GM18870 (cell line): ENCODE results near the gene FIP1L1.

Experiments
- ATAC-seq: cut with Tn5 transposase; IDR thresholded peaks from one replicate; pipeline ENCODE4 v1.9.1; 2021; ENCODE audit warnings: moderate library complexity; ENCODE audit not compliant: unreplicated experiment

The FIP1L1 gene

GRCh38 chr4:53499791-53500190 lies 122.3 kb downstream of the FIP1L1 start:
- ATAC-seq: no peak

- ATAC-seq: no peak
Observed at GRCh38 chr4:53500546-53500945, 123.1 kb downstream of the FIP1L1 start.

- no peak for ATAC-seq
Observed at GRCh38 chr4:53501561-53501960, 124.1 kb downstream of the FIP1L1 start.

- ATAC-seq: no peak
Observed at GRCh38 chr4:53502094-53502493, 124.7 kb downstream of the FIP1L1 start.

GRCh38 chr4:53505947-53506346 lies 128.5 kb downstream of the FIP1L1 start:
- no peak for ATAC-seq

- ATAC-seq: no peak
Observed at GRCh38 chr4:53507058-53507457, 129.6 kb downstream of the FIP1L1 start.

GRCh38 chr4:53507671-53508286 lies 130.3 kb downstream of the FIP1L1 start:
- no peak for ATAC-seq

GRCh38 chr4:53508446-53508845 lies 131.0 kb downstream of the FIP1L1 start:
- no peak for ATAC-seq

GRCh38 chr4:53510321-53510720 lies 132.9 kb downstream of the FIP1L1 start:
- no peak for ATAC-seq
